Spinal cord (tissue), 10 donors: Measurements from ENCODE around the gene ZC3H10. TPM values are rescaled to one million over a fixed set of nuclear protein-coding genes. Genes with fewer than 3 reads are reported as not detected.

ENCODE experiments used
- DNase-seq, 6 donors: peaks; one replicate each; pipeline versions ENCODE4 v3.0.0 to v3.0.0-alpha.2; 2013 to 2015; ENCODE audit warnings: low spot score in 6 of 6, low read depth in 4 of 6
- H3K27ac ChIP-seq: one replicate; pipeline ENCODE4 v1.5.1; 2013; ENCODE audit warnings: low read depth, low read length, control low read depth
- H3K27me3 ChIP-seq: one replicate; pipeline ENCODE4 v1.6.1; 2013; ENCODE audit warnings: low read length; ENCODE audit not compliant: control insufficient read depth, insufficient read depth
- H3K36me3 ChIP-seq: one replicate; pipeline ENCODE4 v1.6.1; 2013; ENCODE audit warnings: low read length; ENCODE audit not compliant: control insufficient read depth, insufficient read depth
- H3K4me1 ChIP-seq: one replicate; pipeline ENCODE4 v1.6.1; 2013; ENCODE audit warnings: low read length; ENCODE audit not compliant: control insufficient read depth, insufficient read depth
- H3K4me3 ChIP-seq: one replicate; pipeline ENCODE4 v1.5.1; 2013; ENCODE audit warnings: low read depth, low read length, control low read depth
- H3K9me3 ChIP-seq: one replicate; pipeline ENCODE4 v1.6.1; 2013; ENCODE audit warnings: low read length; ENCODE audit not compliant: control insufficient read depth, insufficient read depth
- WGBS: methylation state at CpG from one replicate; pipeline ENCODE4 v1.1.5; 2013; ENCODE audit warnings: missing lambda C conversion rate; ENCODE audit not compliant: insufficient coverage; 5-methylcytosine and 5-hydroxymethylcytosine counted together
- polyA plus RNA-seq, 2 donors: library from polyadenylated mRNA; unstranded; fragments of 120-200 nt; gene quantifications; one replicate each; pipeline ENCODE4 v1.2.1, GENCODE V29; 2013; ENCODE audit not compliant: insufficient read length in 2 of 2
- total RNA-seq, 2 donors: library from RNA; depleted of rRNA in 1 of 2; stranded (reverse); fragments of 120-200 nt in 1 of 2; fragments of >200 nt in 1 of 2; gene quantifications; one replicate each; pipeline versions ENCODE4 v1.2.3 to v1.2.4, GENCODE V29; 2013 to 2014
- donor health status: healthy.

The ZC3H10 gene
- total and polyA plus RNA-seq, 4 donors: 4.1 to 7.1 (median 5.6) TPM

DNA sequence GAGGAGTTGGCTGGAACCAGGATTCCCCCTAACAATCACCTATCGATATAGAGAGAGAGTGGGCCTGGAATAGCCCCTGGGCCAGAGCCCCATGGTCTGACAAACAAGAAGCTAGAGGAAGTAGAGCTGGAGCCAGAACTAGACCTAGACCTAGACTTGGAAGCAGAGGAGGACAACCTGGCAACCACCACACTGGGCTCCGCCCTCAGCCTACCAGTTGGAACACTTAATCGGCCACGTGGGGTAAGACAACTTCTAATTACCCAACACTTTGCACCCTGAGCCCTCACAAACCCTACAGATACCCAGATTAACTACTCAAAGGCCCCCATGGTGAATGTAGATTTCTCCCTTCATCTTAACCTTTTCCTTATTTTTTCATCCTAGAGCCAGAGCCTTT is 18.3 kb upstream of the ZC3H10 start:
- peaks cover 2% of the 10 kb centered on the region for H3K27me3 ChIP-seq
- WGBS: 100% methylated on average over 3 of the region's 4 CpGs
- DNase-seq: no peak

GRCh38 chr12:56101045-56101444 is 17.0 kb upstream of the ZC3H10 start:
- peaks cover 18% of the 10 kb centered on the region for H3K36me3 ChIP-seq
- peaks cover 11% of the 10 kb centered on the region for H3K4me1 ChIP-seq
- no peaks in the 10 kb centered on the region for H3K9me3 ChIP-seq
- WGBS: 94% methylated on average over 8 of the region's 14 CpGs
- DNase-seq: no peak
- no peak overlapping the region for H3K27ac ChIP-seq
- H3K4me3 ChIP-seq: no peak overlapping the region
- H3K27me3 ChIP-seq: no peaks in the 10 kb centered on the region

More for the DNA sequence above, 18.3 kb upstream of the ZC3H10 start:
- Histone ChIP-seq H3K4me3 (no peak overlapping the region), H3K36me3 (peaks cover 18% of the 10 kb centered on the region), H3K4me1 (peaks cover 5% of the 10 kb centered on the region), H3K9me3 (no peaks in the 10 kb centered on the region), H3K27ac (no peak overlapping the region)

GRCh38 chr12:56102683-56103065 is 15.4 kb upstream of the ZC3H10 start:
- no peak for DNase-seq
- no peak overlapping the region for H3K27ac ChIP-seq
- no peaks in the 10 kb centered on the region for H3K9me3 ChIP-seq
- H3K4me3 ChIP-seq: no peak overlapping the region
- WGBS: no CpG with 5 or more reads among the region's 1 CpG
- peaks cover 20% of the 10 kb centered on the region for H3K36me3 ChIP-seq
- H3K4me1 ChIP-seq: peaks cover 11% of the 10 kb centered on the region
- H3K27me3 ChIP-seq: no peaks in the 10 kb centered on the region

- H3K4me1 ChIP-seq: peaks cover 11% of the 10 kb centered on the region
- peak overlapping the region; percentile 95 for H3K4me3 ChIP-seq
- H3K9me3 ChIP-seq: no peaks in the 10 kb centered on the region
- 50% methylated on average over 2 of the region's 6 CpGs for WGBS
- H3K27ac ChIP-seq: no peak overlapping the region
- no peak for DNase-seq
- peaks cover 25% of the 10 kb centered on the region for H3K36me3 ChIP-seq
- H3K27me3 ChIP-seq: no peaks in the 10 kb centered on the region
These were observed 14.9 kb upstream of the ZC3H10 start for GRCh38 chr12:56103066-56103711.

GRCh38 chr12:56103823-56104108 is 14.3 kb upstream of the ZC3H10 start:
- peaks cover 11% of the 10 kb centered on the region for H3K4me1 ChIP-seq
- H3K27ac ChIP-seq: peak overlapping the region; percentile 93
- no peaks in the 10 kb centered on the region for H3K27me3 ChIP-seq
- H3K9me3 ChIP-seq: no peaks in the 10 kb centered on the region
- DNase-seq: no peak
- peak overlapping the region; percentile 95 for H3K4me3 ChIP-seq
- peaks cover 27% of the 10 kb centered on the region for H3K36me3 ChIP-seq
- 0% methylated on average over 7 of the region's 8 CpGs for WGBS

DNA sequence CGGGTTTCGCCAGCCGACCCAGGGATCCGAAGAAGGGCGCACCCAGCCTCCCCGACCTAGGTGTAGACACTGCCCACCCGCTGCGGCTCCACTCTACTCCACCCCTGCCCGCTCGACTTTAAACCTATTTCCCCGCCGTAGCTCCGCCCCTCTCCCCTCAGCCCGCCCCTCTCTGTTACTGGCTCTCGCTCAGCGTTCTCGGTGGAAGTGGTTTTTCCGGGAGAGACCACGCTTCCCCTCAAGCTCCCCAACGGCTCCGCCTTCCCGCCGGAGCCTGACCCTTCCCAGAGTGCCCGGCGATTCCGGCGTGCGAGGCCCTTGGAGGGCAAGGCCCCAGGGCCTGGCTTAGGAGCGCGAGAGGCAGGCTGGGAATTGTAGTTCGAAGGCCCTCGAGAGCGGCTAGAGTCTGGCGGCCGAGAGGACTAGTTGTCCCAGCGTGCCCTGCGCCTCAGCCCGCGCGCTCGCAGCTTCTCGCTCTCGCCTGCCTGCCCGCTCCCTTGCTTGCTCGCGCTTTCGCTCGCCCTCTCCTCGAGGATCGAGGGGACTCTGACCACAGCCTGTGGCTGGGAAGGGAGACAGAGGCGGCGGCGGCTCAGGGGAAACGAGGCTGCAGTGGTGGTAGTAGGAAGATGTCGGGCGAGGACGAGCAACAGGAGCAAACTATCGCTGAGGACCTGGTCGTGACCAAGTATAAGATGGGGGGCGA is 13.8 kb upstream of the ZC3H10 start, which contains the start of gene PA2G4:
Gene PA2G4, plus strand, starts transcription at position 451 of the 706 bp plus-strand sequence. Its CDS starts 179 bp downstream, at position 630.
- Histone ChIP-seq H3K27me3 (no peaks in the 10 kb centered on the region), H3K36me3 (peaks cover 32% of the 10 kb centered on the region), H3K9me3 (no peaks in the 10 kb centered on the region), H3K4me1 (peaks cover 11% of the 10 kb centered on the region), H3K4me3 (peak within 1 kb of the TSS; percentile 95), H3K27ac (peak within 1 kb of the TSS; percentile 93)
- WGBS: 0% methylated on average over 60 of the region's 60 CpGs
- peak; percentile 93 to 99 (median 95) for DNase-seq

DNA sequence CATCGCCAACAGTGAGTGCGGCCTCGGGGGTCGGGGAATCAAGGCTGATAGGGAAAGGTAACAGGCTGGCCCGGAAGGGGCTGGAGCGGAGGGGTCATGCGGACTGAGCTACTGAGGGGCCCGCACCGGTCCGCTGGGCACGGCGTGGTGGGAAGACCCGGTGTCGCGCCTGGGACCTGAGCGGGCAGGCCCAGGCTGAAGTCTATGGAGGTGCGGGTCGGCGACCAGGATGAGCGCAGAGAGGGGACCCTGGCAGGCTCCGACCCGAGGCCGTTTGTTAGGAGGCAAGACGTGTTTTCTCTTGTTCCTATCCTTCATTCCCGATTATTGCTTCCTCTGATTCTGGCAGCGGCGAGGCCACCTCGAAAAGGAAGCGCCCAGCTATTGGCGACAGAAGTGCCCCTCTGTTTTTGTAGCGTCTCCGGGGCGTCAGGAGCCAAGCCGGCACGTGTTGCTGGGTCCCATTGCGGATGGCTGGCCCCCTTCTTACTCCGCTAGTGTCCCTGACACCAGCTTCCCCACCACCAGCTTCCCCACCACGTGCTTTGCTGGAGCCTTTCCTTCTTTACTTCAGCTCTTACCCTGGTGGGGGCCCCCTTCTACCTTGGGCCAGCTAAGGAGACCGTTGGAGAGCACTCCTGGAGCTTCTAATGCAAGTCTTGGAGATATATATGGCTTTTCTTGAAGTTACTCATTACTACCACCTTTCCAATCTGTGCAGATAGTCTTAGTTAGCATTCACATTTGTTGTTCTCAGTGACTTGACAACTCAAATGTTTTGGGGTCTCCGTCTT is 13.1 kb upstream of the ZC3H10 start:
- DNase-seq: no peak

DNA sequence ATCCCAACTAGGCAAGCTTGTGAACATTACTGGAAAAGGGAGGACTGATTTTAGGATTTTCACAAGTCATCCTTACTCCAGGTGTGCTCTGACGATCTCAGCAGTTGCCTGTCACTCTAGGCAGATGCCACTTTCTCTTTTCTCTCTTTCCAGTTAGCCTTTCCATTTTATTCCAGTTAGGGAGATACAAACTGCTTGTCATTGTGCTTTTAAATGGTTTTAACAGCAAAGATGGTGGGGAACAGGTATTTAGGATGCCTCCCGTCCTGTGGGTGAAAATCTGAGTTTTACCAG is 12.5 kb upstream of the ZC3H10 start:
- no peak for DNase-seq
- Histone ChIP-seq H3K27me3 (no peaks in the 10 kb centered on the region), H3K9me3 (no peaks in the 10 kb centered on the region), H3K27ac (no peak overlapping the region), H3K36me3 (peaks cover 39% of the 10 kb centered on the region), H3K4me1 (peaks cover 11% of the 10 kb centered on the region), H3K4me3 (peak overlapping the region; percentile 95)
- no CpG with 5 or more reads among the region's 2 CpGs for WGBS

More for the DNA sequence above, 13.1 kb upstream of the ZC3H10 start:
- peaks cover 11% of the 10 kb centered on the region for H3K4me1 ChIP-seq
- under 1% methylated on average over 39 of the region's 40 CpGs for WGBS
- H3K9me3 ChIP-seq: no peaks in the 10 kb centered on the region
- peaks cover 34% of the 10 kb centered on the region for H3K36me3 ChIP-seq
- peak overlapping the region; percentile 93 for H3K27ac ChIP-seq
- H3K27me3 ChIP-seq: no peaks in the 10 kb centered on the region
- peak overlapping the region; percentile 95 for H3K4me3 ChIP-seq

- Histone ChIP-seq H3K27ac (no peak overlapping the region), H3K27me3 (no peaks in the 10 kb centered on the region), H3K4me3 (no peak overlapping the region), H3K36me3 (peaks cover 42% of the 10 kb centered on the region), H3K4me1 (peaks cover 11% of the 10 kb centered on the region), H3K9me3 (no peaks in the 10 kb centered on the region)
- WGBS: 100% methylated on average over 1 of the region's 3 CpGs
- no peak for DNase-seq
These were observed 10.8 kb upstream of the ZC3H10 start for GRCh38 chr12:56107242-56107641.
